Gastrocnemius medialis (tissue), 4 donors: ENCODE results near the gene MSRB3.

ENCODE experiments used
- POLR2A ChIP-seq, 2 donors: fragments of 450-650 bp; IDR thresholded peaks; one replicate each; pipeline ENCODE4 v1.6.1; 2017; ENCODE audit warnings: antibody characterized with exemption in 2 of 2, mild to moderate bottlenecking in 2 of 2, moderate library complexity in 2 of 2
- TF ChIP-seq, protein P1 (sequence below), 5 experiments: fragments of 450-650 bp in 3 of 5; fragments of 200-600 bp in 2 of 5; sonication (generic) in 2 of 5; IDR thresholded peaks in 4 of 5; conservative IDR thresholded peaks in 1 of 5; 1 replicate in 4 of 5; 2 replicates in 1 of 5; pipeline ENCODE4 v1.5.1; 2016 to 2019; ENCODE audit warnings: antibody characterized with exemption in 5 of 5, mild to moderate bottlenecking in 3 of 5, moderate library complexity in 3 of 5

- TF ChIP-seq, protein P1, sequence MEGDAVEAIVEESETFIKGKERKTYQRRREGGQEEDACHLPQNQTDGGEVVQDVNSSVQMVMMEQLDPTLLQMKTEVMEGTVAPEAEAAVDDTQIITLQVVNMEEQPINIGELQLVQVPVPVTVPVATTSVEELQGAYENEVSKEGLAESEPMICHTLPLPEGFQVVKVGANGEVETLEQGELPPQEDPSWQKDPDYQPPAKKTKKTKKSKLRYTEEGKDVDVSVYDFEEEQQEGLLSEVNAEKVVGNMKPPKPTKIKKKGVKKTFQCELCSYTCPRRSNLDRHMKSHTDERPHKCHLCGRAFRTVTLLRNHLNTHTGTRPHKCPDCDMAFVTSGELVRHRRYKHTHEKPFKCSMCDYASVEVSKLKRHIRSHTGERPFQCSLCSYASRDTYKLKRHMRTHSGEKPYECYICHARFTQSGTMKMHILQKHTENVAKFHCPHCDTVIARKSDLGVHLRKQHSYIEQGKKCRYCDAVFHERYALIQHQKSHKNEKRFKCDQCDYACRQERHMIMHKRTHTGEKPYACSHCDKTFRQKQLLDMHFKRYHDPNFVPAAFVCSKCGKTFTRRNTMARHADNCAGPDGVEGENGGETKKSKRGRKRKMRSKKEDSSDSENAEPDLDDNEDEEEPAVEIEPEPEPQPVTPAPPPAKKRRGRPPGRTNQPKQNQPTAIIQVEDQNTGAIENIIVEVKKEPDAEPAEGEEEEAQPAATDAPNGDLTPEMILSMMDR (IDR thresholded peaks at IDR 0.05 in 4 of 5, conservative IDR thresholded peaks at IDR 0.05 in 1 of 5) = no peak
- no peak for TF ChIP-seq POLR2A (IDR thresholded peaks at IDR 0.05)
Measured at GRCh38 chr12:65419284-65420072, 141.0 kb downstream of the MSRB3 start.
